Effector memory CD4-positive, alpha-beta T cell (primary cell): ENCODE data around the gene KATNIP.

Experiments
- DNase-seq, 3 donors: peaks; one replicate each; pipeline ENCODE4 v3.0.0-alpha.2; 2020
- H3K27ac ChIP-seq: 2 replicates; pipeline ENCODE4 v1.7.0; 2013; ENCODE audit warnings: mild to moderate bottlenecking, low read length, moderate library complexity; ENCODE audit not compliant: insufficient read depth, poor library complexity, severe bottlenecking
- H3K27me3 ChIP-seq: replicated peaks from 2 replicates; pipeline ENCODE4 v1.7.0; 2013; ENCODE audit warnings: mild to moderate bottlenecking, low read length; ENCODE audit not compliant: insufficient read depth, control insufficient read depth, poor library complexity, severe bottlenecking
- H3K36me3 ChIP-seq: 2 replicates; pipeline ENCODE4 v1.7.0; 2013; ENCODE audit warnings: mild to moderate bottlenecking, low read length, moderate library complexity; ENCODE audit not compliant: control insufficient read depth, insufficient read depth
- H3K4me1 ChIP-seq: 2 replicates; pipeline ENCODE4 v1.7.0; 2013; ENCODE audit warnings: low read length, mild to moderate bottlenecking; ENCODE audit not compliant: control insufficient read depth, insufficient read depth, poor library complexity, severe bottlenecking
- H3K4me3 ChIP-seq: 2 replicates; pipeline ENCODE4 v1.7.0; 2013; ENCODE audit warnings: low read length, low read depth, mild to moderate bottlenecking; ENCODE audit not compliant: insufficient read depth, poor library complexity, severe bottlenecking
- H3K9me3 ChIP-seq: 2 replicates; pipeline ENCODE4 v1.7.0; 2013; ENCODE audit warnings: mild to moderate bottlenecking, low read length, moderate library complexity; ENCODE audit not compliant: control insufficient read depth
- total RNA-seq, 3 donors: gene quantifications; one replicate each; lab custom pipeline; 2026; lab: John Stamatoyannopoulos, UW

Gene KATNIP
- 28.9 to 44.5 (median 35.8) reads per million in 3 donors for total RNA-seq

DNA sequence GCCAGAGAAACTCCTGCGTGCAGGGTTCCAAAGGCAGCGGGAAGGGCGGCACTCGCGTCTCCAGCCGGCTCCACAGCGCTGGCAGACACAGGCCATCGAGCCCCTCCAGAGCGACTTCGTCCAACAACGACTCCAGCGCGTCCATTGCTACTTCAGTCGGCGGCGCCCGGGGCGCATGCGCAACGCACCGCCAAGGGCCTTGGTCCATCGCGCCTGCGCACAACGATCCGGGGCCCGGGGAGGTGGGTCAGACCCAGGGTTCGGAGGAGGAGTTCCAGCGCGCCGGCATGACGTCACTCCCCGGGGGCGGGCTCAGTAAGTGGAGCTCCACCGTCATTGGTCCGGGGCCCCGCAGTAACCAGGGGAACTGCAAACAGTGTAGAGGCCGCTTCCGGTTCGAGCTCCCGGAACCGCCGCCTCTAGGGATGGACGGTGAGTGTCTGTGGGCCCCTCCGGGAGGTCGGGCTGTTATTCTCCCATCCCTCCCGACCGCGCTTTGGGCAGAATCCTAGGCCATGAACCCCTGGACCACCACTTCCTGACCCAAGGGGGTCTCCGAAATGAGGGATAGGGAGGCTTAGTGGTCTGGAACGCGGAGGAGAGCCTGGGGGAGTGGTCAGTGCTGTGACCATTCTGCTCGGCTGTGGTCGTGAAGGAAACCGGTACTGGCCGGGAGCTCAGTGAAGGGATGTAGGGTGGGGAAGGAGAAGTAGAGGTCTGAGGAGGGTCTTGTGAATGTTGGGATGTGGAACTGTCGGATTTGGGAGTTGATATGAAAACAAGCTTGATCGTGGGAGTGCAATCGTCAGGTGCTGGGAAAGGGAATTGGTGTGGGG is at the start of gene KATNIP, which contains the start of gene GTF3C1:
KATNIP (plus strand) TSS at position 399 of the 836 bp plus-strand sequence; CDS start at position 426, 27 bp downstream.
GTF3C1 (minus strand) TSS at position 168 of the 836 bp plus-strand sequence; CDS start at position 145, 23 bp downstream.
- no peaks in the 10 kb centered on the region for H3K9me3 ChIP-seq
- H3K4me3 ChIP-seq, result peak within 1 kb of the TSS; percentile 94
- peak within 1 kb of the TSS; percentile 93 for H3K27ac ChIP-seq
- H3K4me1 ChIP-seq, result peaks cover 16% of the 10 kb centered on the region
- H3K27me3 ChIP-seq, result no peaks in the 10 kb centered on the region
- peak; percentile 100 for DNase-seq
- H3K36me3 ChIP-seq, result peaks cover 4% of the 10 kb centered on the region

DNA sequence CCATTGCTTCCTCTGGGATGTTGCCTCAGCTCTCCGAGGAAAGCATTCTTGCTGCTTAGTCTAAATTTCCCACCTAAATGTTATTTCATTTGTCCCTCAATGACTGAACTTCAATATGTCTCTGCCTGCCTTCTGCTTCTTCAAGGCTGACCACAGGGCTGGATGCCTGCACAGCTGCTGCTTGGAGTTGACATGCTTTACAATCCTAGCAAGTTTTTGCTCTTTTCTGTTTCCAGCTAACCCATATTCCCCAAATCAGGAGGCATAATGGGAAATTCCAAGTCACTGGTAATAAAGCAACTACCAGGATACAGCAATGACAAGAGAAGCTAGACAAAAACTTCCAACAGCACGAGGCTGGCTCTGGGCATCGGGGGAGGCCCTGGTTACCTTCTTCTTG is 49.1 kb upstream of the KATNIP start:
- no peak for DNase-seq
- H3K27me3 ChIP-seq, result no peaks in the 10 kb centered on the region
- peaks cover 88% of the 10 kb centered on the region for H3K36me3 ChIP-seq
- no peaks in the 10 kb centered on the region for H3K4me1 ChIP-seq
- H3K9me3 ChIP-seq, result no peaks in the 10 kb centered on the region
- no peak overlapping the region for H3K27ac ChIP-seq
- no peak overlapping the region for H3K4me3 ChIP-seq

DNA sequence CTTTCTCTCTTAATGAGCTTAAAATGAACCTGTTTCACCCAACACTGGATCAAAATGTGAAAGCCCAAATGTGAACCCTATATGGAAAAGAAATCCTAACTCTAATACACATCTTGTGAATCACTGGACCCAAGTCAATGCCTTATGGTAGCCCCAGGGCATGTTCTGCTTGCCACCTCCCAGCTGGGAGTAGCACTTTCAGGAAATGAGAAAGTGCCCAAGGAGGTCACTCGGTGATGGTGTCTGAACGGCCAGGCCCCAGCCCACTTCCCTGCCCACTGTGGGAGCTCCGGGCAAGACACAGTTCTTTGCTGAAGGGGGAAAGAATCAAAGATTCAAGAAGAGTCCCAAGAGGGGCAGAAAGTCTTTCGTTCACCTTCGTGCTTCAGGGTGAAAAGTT is 46.3 kb upstream of the KATNIP start:
- H3K4me3 ChIP-seq, result no peak overlapping the region
- H3K36me3 ChIP-seq, result peaks cover 86% of the 10 kb centered on the region
- no peaks in the 10 kb centered on the region for H3K27me3 ChIP-seq
- H3K4me1 ChIP-seq, result no peaks in the 10 kb centered on the region
- no peaks in the 10 kb centered on the region for H3K9me3 ChIP-seq
- DNase-seq, result no peak
- H3K27ac ChIP-seq, result no peak overlapping the region

DNA sequence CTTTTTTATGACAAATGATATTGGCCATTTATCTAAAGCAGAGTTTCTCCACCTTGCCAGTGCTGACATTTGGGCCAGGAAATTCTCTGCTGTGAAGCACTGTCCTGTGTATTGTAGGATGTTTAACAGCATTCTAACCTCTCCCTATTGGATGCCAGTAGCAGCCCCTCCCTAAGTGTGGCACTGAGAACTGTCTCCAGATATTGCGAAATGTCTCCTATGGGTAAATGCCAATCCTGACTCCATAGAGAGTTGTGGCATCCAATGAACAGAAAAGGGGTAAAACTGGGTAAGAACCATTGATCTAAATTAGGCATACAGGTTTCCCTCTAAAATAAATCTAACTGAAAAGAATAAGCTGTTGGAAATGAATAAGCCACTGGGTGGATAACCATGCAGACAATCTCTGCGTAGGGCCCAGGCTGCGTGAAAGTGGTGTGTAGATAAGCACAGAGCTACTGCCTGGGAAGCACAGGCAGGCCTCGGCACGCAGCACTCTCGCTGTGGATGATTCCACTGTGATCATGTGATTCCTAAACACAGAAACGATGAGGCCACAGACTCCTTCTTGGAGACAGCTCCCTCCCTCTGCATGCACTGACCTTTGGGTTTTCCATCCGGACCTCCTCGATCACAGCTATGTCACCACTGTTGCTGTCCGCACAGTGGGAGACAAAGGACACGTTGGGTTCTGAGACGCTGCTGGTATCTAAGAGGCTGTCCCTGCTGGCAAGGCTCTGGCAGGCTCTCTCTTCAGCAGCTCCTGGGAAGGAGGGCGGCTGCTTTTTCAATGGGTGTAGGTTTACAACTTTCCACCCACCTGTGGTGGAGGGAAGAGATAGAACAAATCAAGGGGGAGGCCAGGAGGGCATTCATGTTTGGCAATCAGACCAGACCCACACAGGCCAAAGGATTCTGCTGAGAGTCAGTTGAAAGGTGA is 44.4 kb upstream of the KATNIP start:
- DNase-seq, result no peak
- Histone ChIP-seq H3K27me3 (no peaks in the 10 kb centered on the region), H3K4me3 (no peak overlapping the region), H3K36me3 (peaks cover 70% of the 10 kb centered on the region), H3K4me1 (no peaks in the 10 kb centered on the region), H3K27ac (no peak overlapping the region), H3K9me3 (no peaks in the 10 kb centered on the region)

DNA sequence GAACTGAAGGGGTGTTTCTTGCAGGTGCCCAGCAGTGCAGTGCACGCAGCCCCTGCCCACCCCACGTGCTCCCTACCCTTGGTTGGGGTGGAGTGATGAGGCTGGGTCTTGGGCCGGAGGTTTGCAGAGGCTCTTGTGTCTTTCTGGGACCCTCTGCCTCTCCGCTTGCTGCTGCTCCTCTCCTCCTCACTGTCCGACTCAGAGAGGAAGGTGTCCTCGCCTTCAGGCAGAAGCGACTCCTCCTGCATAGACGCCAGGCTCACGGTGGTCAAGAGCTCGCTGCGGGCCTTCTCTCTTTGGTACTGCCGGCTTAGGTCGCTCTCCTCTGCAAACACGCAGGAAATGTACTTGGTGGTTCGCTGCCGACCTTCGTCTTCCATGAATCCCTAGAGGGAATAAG is 43.2 kb upstream of the KATNIP start:
- no peak for DNase-seq
- no peaks in the 10 kb centered on the region for H3K9me3 ChIP-seq
- H3K4me3 ChIP-seq, result no peak overlapping the region
- no peaks in the 10 kb centered on the region for H3K27me3 ChIP-seq
- H3K4me1 ChIP-seq, result no peaks in the 10 kb centered on the region
- peaks cover 72% of the 10 kb centered on the region for H3K36me3 ChIP-seq
- H3K27ac ChIP-seq, result no peak overlapping the region

DNA sequence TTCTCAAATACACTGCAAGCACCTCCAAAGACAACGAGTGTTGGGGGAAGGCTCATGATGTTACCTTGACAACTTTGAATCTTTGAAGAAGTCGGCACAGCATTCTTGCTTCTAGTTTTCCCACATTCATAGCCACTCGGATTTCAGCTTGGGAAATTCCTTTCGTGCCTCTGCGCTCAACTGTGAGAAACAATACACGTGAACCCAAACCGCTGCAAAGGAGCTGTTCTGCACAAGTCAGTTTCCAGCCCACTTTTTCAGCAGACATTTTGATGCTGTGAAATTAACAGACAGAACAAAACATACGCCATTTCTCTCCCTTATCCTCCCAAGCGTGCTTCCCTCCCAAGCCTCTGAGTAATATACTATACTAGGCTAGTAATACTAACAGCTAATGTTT is 41.5 kb upstream of the KATNIP start:
- no peak for DNase-seq
- no peak overlapping the region for H3K27ac ChIP-seq
- H3K4me3 ChIP-seq, result no peak overlapping the region
- peaks cover 69% of the 10 kb centered on the region for H3K36me3 ChIP-seq
- no peaks in the 10 kb centered on the region for H3K27me3 ChIP-seq
- no peaks in the 10 kb centered on the region for H3K4me1 ChIP-seq
- no peaks in the 10 kb centered on the region for H3K9me3 ChIP-seq

DNA sequence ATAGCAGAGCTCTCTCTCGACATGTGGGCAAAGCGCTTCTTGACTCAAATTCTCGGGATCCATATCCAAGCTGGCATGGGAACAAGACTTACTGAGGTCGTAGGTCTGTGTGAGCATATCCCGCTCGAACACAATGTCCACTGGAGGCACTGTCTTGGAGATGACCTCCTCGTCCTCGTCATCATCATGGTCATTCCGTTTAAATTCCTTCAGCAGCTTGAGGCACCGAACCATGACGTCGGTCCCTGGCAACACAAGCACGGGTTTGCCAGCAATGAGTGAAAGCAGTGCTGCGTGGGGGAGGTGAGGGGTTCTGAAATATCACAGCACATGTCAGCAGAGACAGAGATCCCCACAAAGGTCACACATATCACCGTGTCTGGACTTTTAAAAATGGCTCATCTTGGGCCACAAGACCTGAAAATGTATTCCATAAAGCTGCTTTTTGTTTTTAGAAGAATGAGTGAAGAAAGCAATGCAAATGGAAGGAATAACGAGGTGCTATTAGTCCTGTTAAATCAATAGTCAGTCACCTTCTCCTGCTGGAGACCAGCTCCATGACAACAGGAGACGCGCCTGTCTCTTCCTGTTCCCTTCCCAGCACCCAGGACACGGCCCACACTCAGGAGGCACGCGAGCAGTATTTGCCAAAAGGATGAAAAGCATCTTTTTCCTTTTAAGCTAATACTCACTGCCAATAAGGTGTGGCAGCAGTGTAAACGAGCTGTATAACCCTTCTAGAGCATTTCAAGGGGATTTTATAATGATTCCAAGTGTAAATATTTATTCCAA is 38.1 kb upstream of the KATNIP start:
- Histone ChIP-seq H3K4me1 (no peaks in the 10 kb centered on the region), H3K36me3 (peaks cover 49% of the 10 kb centered on the region), H3K4me3 (no peak overlapping the region), H3K27me3 (no peaks in the 10 kb centered on the region), H3K27ac (no peak overlapping the region), H3K9me3 (no peaks in the 10 kb centered on the region)
- DNase-seq, result no peak

DNA sequence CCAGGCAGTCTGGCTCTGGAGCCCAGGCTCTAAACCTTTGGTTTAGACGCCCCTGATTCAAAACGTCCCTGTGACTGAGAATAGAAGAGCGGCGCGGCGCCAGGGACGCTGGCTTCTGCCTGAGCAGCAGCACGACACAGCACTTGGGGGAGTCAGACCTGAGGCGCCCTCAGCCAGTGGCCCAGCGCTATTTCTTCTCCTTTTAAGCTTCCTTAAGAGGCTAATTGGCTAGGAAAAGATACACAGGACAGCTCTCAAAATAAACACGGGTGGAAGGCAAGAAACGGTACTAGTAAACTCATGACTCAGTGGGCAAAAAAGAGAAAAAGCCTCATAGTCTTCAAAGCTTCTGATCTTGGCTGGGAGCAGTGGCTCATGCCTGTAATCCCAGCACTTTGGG is 35.1 kb upstream of the KATNIP start:
- Histone ChIP-seq H3K9me3 (no peaks in the 10 kb centered on the region), H3K4me3 (no peak overlapping the region), H3K27me3 (no peaks in the 10 kb centered on the region), H3K27ac (no peak overlapping the region), H3K36me3 (peaks cover 64% of the 10 kb centered on the region), H3K4me1 (no peaks in the 10 kb centered on the region)
- no peak for DNase-seq

DNA sequence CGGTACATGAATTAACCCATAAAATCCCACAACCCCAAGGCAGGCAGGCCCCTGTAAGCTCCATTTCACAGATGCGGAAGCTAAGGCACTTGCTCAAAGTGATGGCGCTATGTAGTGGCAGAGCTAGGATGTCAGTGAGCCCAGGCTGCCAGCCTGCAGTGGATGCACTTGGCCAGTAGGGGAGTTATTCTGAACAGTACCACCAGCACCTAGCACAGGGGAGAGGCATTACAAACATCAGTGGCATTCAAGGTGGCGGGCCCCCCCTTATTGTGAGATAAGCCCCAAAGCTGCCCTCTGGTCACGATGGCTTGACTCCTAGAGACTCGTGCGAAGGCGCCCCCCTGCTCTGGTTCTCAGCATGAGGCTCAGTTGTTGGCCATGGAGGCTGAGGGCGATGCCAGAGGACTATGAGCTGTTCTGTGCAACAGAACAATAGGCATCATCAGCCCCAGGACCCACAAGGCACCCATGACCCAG is 34.0 kb upstream of the KATNIP start:
- Histone ChIP-seq H3K9me3 (no peaks in the 10 kb centered on the region), H3K27me3 (no peaks in the 10 kb centered on the region), H3K4me1 (no peaks in the 10 kb centered on the region), H3K4me3 (no peak overlapping the region), H3K36me3 (peaks cover 59% of the 10 kb centered on the region), H3K27ac (no peak overlapping the region)
- no peak for DNase-seq
